ENCODE measurements around the gene CNOT9. TPM values are rescaled to one million over a fixed set of nuclear protein-coding genes. Genes with fewer than 3 reads are reported as not detected.

CNOT9 gene
- total RNA-seq, 4 donors from 2014 or later, result 27.5 to 35.3 (median 32.3) TPM

DNA sequence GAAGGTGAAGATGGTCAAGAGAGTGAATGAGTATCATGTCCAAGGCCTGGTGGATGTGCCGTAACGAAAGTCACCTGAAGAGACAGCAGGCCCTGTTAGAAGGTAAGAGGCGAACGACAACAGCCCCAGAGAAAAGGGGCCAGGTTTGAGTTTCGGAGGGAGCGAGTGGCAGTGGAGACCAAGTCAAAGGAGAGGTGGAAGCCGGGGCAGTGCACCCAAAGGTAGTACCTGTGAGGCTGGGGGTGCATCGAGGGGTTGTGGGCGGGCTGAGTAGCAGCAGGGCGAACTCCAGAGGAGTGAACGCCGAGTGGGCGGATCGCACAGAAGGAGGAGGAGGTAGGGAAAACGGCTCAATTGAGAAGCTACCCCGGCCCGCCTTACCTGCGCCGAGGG lies 846 bp upstream of the CNOT9 start:
- WGBS, 2 donors (ENCODE audit: low coverage in 1 of 2), result 0 to 1% methylated on average over 2 to 14 of the region's 19 CpGs
- Histone ChIP-seq H3K27ac (peak overlapping the region; percentile 90 to 98 (median 94)), H3K27me3 (no peaks in the 10 kb centered on the region), H3K4me3 (peak overlapping the region; percentile 63 to 66), H3K4me1 (peaks cover 4 to 71% (median 19%) of the 10 kb centered on the region in 3 donors), H3K9me3 (no peaks in the 10 kb centered on the region), H3K36me3 (peaks cover 0 to 22% of the 10 kb centered on the region in 2 donors)
- ATAC-seq, result peak; percentile 50
- TF ChIP-seq POLR2A (IDR thresholded peaks at IDR 0.05) (no peak), POLR2AphosphoS5 (IDR thresholded peaks at IDR 0.05) (no peak), CTCF (IDR thresholded peaks at IDR 0.05) (no peak), EP300 (IDR thresholded peaks at IDR 0.05) (no peak)

DNA sequence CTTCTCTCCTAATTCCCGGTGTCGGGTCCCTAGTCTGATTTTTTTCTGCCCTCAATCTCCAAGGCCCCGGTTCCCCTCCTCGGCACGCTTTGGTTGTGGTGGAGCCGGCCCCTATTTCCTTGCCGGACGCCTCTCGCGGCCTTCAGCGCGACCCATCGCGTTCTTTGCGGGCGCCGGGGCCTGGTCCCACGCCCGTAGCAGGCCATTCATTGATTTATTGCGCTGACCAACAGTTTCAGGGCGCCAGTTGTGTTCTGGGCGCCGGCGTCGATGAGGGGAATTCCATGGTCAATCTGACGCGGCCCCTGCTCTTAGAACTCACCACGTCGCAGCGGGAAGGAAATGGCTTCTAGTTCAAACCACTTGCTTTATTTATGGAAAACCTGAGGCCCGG lies 396 bp downstream of the CNOT9 start:
- 0 to 1% methylated on average over 4 to 18 of the region's 31 CpGs for WGBS, 2 donors (ENCODE audit: low coverage in 1 of 2)
- H3K27ac ChIP-seq, result peak overlapping the region; percentile 74 to 98 (median 94)
- peak; percentile 11 for ATAC-seq
- TF ChIP-seq POLR2AphosphoS5 (IDR thresholded peaks at IDR 0.05) (no peak), POLR2A (IDR thresholded peaks at IDR 0.05) (no peak), CTCF (IDR thresholded peaks at IDR 0.05) (no peak), EP300 (IDR thresholded peaks at IDR 0.05) (no peak)
- H3K4me3 ChIP-seq, result peak overlapping the region; percentile 66 to 71
- H3K4me1 ChIP-seq, result peaks cover 4 to 62% (median 19%) of the 10 kb centered on the region in 3 donors
- H3K36me3 ChIP-seq, result peaks cover 0 to 23% of the 10 kb centered on the region in 2 donors
- H3K9me3 ChIP-seq, result no peaks in the 10 kb centered on the region
- H3K27me3 ChIP-seq, result no peaks in the 10 kb centered on the region

- Histone ChIP-seq H3K27ac (peak overlapping the region; percentile 74 to 98 (median 94)), H3K4me3 (peak overlapping the region; percentile 66 to 71), H3K4me1 (peaks cover 4 to 62% (median 19%) of the 10 kb centered on the region in 3 donors), H3K27me3 (no peaks in the 10 kb centered on the region), H3K36me3 (peaks cover 0 to 29% of the 10 kb centered on the region in 2 donors), H3K9me3 (no peaks in the 10 kb centered on the region)
- TF ChIP-seq POLR2A (IDR thresholded peaks at IDR 0.05), result no peak
- ATAC-seq, result no peak
- WGBS, 2 donors (ENCODE audit: low coverage in 1 of 2), result 1 to 2% methylated on average over 6 to 10 of the region's 10 CpGs
Observed at GRCh38 chr2:218569661-218570500, 1.2 kb downstream of the CNOT9 start.

- no peaks in the 10 kb centered on the region for H3K27me3 ChIP-seq
- no peaks in the 10 kb centered on the region for H3K9me3 ChIP-seq
- H3K36me3 ChIP-seq, result peaks cover 0 to 27% of the 10 kb centered on the region in 2 donors
- no peak overlapping the region for H3K4me3 ChIP-seq
- H3K27ac ChIP-seq, result peak overlapping the region; percentile 57 to 98 (median 94)
- TF ChIP-seq CTCF (IDR thresholded peaks at IDR 0.05) (no peak), EP300 (IDR thresholded peaks at IDR 0.05) (no peak), POLR2A (IDR thresholded peaks at IDR 0.05) (no peak), POLR2AphosphoS5 (IDR thresholded peaks at IDR 0.05) (peak; percentile 34)
- ATAC-seq, result no peak
- whole genome bisulfite sequencing, 2 donors (ENCODE audit: low coverage in 1 of 2), result 8 to 16% methylated on average over 5 to 6 of the region's 6 CpGs
- H3K4me1 ChIP-seq, result peaks cover 4 to 59% (median 19%) of the 10 kb centered on the region in 3 donors
Observed at GRCh38 chr2:218570850-218571249, 2.2 kb downstream of the CNOT9 start.

DNA sequence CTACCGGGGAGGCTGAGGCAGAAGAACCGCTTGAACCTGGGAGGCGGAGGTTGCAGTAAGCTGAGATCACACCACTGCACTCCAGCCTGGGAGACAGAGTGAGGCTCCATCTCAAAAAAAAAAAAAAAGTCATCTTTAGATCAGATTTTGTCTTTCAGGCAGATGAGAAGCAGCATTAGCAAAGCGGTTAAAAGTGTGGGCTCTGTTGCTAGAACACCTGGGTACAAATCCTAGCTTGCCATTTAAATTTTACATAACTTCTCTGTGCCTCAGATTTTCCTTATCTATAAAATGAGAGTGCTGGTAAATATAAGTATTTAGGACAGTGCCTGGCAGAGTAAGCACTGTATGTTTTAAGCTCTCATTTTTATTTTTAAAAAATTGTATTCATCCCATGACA lies 8.2 kb downstream of the CNOT9 start:
- Histone ChIP-seq H3K36me3 (peaks cover 0 to 42% of the 10 kb centered on the region in 2 donors), H3K27me3 (no peaks in the 10 kb centered on the region), H3K9me3 (no peaks in the 10 kb centered on the region), H3K27ac (no peak overlapping the region), H3K4me1 (peaks cover 0 to 35% (median 0%) of the 10 kb centered on the region in 3 donors), H3K4me3 (no peak overlapping the region)
- no peak for ATAC-seq
- 73 to 90% methylated on average over 2 to 3 of the region's 4 CpGs for WGBS, 2 donors (ENCODE audit: low coverage in 1 of 2)
- TF ChIP-seq EP300 (IDR thresholded peaks at IDR 0.05), result no peak
- TF ChIP-seq CTCF (IDR thresholded peaks at IDR 0.05), result no peak
- no peak for TF ChIP-seq POLR2A (IDR thresholded peaks at IDR 0.05)
- TF ChIP-seq POLR2AphosphoS5 (IDR thresholded peaks at IDR 0.05), result no peak

All from gastroesophageal sphincter (tissue), 4 donors.